Measurements from ENCODE around the gene AMPD2.

- TF ChIP-seq, protein P1, sequence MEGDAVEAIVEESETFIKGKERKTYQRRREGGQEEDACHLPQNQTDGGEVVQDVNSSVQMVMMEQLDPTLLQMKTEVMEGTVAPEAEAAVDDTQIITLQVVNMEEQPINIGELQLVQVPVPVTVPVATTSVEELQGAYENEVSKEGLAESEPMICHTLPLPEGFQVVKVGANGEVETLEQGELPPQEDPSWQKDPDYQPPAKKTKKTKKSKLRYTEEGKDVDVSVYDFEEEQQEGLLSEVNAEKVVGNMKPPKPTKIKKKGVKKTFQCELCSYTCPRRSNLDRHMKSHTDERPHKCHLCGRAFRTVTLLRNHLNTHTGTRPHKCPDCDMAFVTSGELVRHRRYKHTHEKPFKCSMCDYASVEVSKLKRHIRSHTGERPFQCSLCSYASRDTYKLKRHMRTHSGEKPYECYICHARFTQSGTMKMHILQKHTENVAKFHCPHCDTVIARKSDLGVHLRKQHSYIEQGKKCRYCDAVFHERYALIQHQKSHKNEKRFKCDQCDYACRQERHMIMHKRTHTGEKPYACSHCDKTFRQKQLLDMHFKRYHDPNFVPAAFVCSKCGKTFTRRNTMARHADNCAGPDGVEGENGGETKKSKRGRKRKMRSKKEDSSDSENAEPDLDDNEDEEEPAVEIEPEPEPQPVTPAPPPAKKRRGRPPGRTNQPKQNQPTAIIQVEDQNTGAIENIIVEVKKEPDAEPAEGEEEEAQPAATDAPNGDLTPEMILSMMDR (IDR thresholded peaks at IDR 0.05 in 2 of 3, conservative IDR thresholded peaks at IDR 0.05 in 1 of 3; ENCODE audit: insufficient read depth in 2 of 3, low read depth in 1 of 3, low read length in 3 of 3): no peak
- TF ChIP-seq FOS (IDR thresholded peaks at IDR 0.05; ENCODE audit: extremely low read depth, insufficient read length) (no peak), PHF21A (IDR thresholded peaks at IDR 0.05; ENCODE audit: borderline replicate concordance, low read depth) (no peak), ZSCAN29 (IDR thresholded peaks at IDR 0.05) (no peak), HDAC1 (IDR thresholded peaks at IDR 0.05) (no peak), TCF7 (IDR thresholded peaks at IDR 0.05; ENCODE audit: borderline replicate concordance) (no peak), TAF7 (tag; IDR thresholded peaks at IDR 0.05) (no peak)
- TF ChIP-seq, protein P2, sequence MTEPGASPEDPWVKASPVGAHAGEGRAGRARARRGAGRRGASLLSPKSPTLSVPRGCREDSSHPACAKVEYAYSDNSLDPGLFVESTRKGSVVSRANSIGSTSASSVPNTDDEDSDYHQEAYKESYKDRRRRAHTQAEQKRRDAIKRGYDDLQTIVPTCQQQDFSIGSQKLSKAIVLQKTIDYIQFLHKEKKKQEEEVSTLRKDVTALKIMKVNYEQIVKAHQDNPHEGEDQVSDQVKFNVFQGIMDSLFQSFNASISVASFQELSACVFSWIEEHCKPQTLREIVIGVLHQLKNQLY (CRISPR knock-in tag; conservative IDR thresholded peaks at IDR 0.05): no peak
These were observed 759 bp downstream of the AMPD2 start for GRCh38 chr1:109620401-109620791.
